ENCODE measurements around the gene USP32.

- no peak for TF ChIP-seq CTCF (conservative IDR thresholded peaks at IDR 0.05; ENCODE audit: low read length)
- no peak for TF ChIP-seq EZH2phosphoT487 (IDR thresholded peaks at IDR 0.05; ENCODE audit: borderline replicate concordance)
These were observed 31.9 kb upstream of the USP32 start for GRCh38 chr17:60423865-60424264.

Data from Loucy (cell line).